ENCODE measurements around the gene ALKBH5. TPM values are rescaled to one million over a fixed set of nuclear protein-coding genes. Genes with fewer than 3 reads are reported as not detected.

ALKBH5 gene
- total RNA-seq, 4 donors from 2014 or later: 188 to 271 (median 224) TPM

- intact Hi-C loops (cut with DNase I; ENCODE audit: low total_unique reads): no loop called here
Observed at GRCh38 chr17:18163547-18163946, 20.1 kb upstream of the ALKBH5 start.

GRCh38 chr17:18166894-18167293 lies 16.7 kb upstream of the ALKBH5 start:
- no peaks in the 10 kb centered on the region for H3K4me1 ChIP-seq
- H3K27me3 ChIP-seq: no peaks in the 10 kb centered on the region
- H3K36me3 ChIP-seq: no peaks in the 10 kb centered on the region
- ATAC-seq (no peak), DNase-seq (no peak)
- TF ChIP-seq CTCF (IDR thresholded peaks at IDR 0.05 in 4 of 5, conservative IDR thresholded peaks at IDR 0.05 in 1 of 5): no peak
- no peak for TF ChIP-seq POLR2A (IDR thresholded peaks at IDR 0.05)
- intact Hi-C loops (cut with DNase I; ENCODE audit: low total_unique reads) (no loop called here), in situ Hi-C loops (cut with MboI; ENCODE audit: low sequenced_read_pairs in 4 of 4) (no loop called here)
- no peaks in the 10 kb centered on the region for H3K9me3 ChIP-seq
- H3K4me3 ChIP-seq: no peak overlapping the region
- no peak overlapping the region for H3K27ac ChIP-seq

More at GRCh38 chr17:18163547-18163946, 20.1 kb upstream of the ALKBH5 start:
- Histone ChIP-seq H3K9me3 (no peaks in the 10 kb centered on the region), H3K36me3 (no peaks in the 10 kb centered on the region), H3K27me3 (no peaks in the 10 kb centered on the region), H3K27ac (no peak overlapping the region), H3K4me3 (no peak overlapping the region), H3K4me1 (no peaks in the 10 kb centered on the region)
- in situ Hi-C loops (cut with MboI; ENCODE audit: low sequenced_read_pairs in 4 of 4): no loop called here
- no peak for ATAC-seq
- TF ChIP-seq CTCF (IDR thresholded peaks at IDR 0.05 in 4 of 5, conservative IDR thresholded peaks at IDR 0.05 in 1 of 5): no peak
- no peak for TF ChIP-seq POLR2A (IDR thresholded peaks at IDR 0.05)
- no peak for DNase-seq

GRCh38 chr17:18167421-18167820 lies 16.2 kb upstream of the ALKBH5 start:
- H3K27me3 ChIP-seq: no peaks in the 10 kb centered on the region
- no peak for ATAC-seq
- H3K36me3 ChIP-seq: no peaks in the 10 kb centered on the region
- H3K27ac ChIP-seq: no peak overlapping the region
- no peaks in the 10 kb centered on the region for H3K9me3 ChIP-seq
- no peak for DNase-seq
- no peak overlapping the region for H3K4me3 ChIP-seq
- in situ Hi-C loops (cut with MboI; ENCODE audit: low sequenced_read_pairs in 4 of 4): no loop called here
- no peak for TF ChIP-seq POLR2A (IDR thresholded peaks at IDR 0.05)
- no peak for TF ChIP-seq CTCF (IDR thresholded peaks at IDR 0.05 in 4 of 5, conservative IDR thresholded peaks at IDR 0.05 in 1 of 5)
- intact Hi-C loops (cut with DNase I; ENCODE audit: low total_unique reads): no loop called here
- no peaks in the 10 kb centered on the region for H3K4me1 ChIP-seq

GRCh38 chr17:18172531-18173278 lies 10.9 kb upstream of the ALKBH5 start:
- no peaks in the 10 kb centered on the region for H3K9me3 ChIP-seq
- peaks cover 0 to 4% of the 10 kb centered on the region in 2 donors for H3K4me1 ChIP-seq
- DNase-seq (no peak), ATAC-seq (no peak)
- H3K36me3 ChIP-seq: no peaks in the 10 kb centered on the region
- H3K4me3 ChIP-seq: no peak overlapping the region
- TF ChIP-seq CTCF (IDR thresholded peaks at IDR 0.05 in 4 of 5, conservative IDR thresholded peaks at IDR 0.05 in 1 of 5) (no peak), POLR2A (IDR thresholded peaks at IDR 0.05) (no peak)
- intact Hi-C loops (cut with DNase I; ENCODE audit: low total_unique reads) (no loop called here), in situ Hi-C loops (cut with MboI; ENCODE audit: low sequenced_read_pairs in 4 of 4) (no loop called here)
- no peaks in the 10 kb centered on the region for H3K27me3 ChIP-seq
- H3K27ac ChIP-seq: no peak overlapping the region
